Activated naive CD8-positive, alpha-beta T cell treated with anti-CD3 and anti-CD28 coated beads, Interleukin-2, amount 50 U/mL, for 24 hours (primary cell): ENCODE results near the gene ZZZ3.
"Not testable (repeated sequence)": the region's sequence is repeated elsewhere in the genome, so short reads cannot be mapped to it uniquely, and the experiment has no call there.

Source experiments
- ATAC-seq: fragments of 150-1000 bp; cut with Tn5 transposase; one replicate; pipeline ENCODE4 v1.10.0; 2021
- DNase-seq: peaks from one replicate; pipeline ENCODE4 v3.0.0; 2021
- H3K27ac Mint-ChIP-seq: one replicate; pipeline ENCODE4 v1.8.0; 2021; ENCODE audit warnings: mild to moderate bottlenecking, mixed read lengths
- H3K27me3 Mint-ChIP-seq: one replicate; pipeline ENCODE4 v1.8.0; 2021; ENCODE audit warnings: mixed read lengths
- H3K36me3 Mint-ChIP-seq: one replicate; pipeline ENCODE4 v1.8.0; 2021; ENCODE audit warnings: low read depth, mixed read lengths
- H3K4me1 Mint-ChIP-seq: one replicate; pipeline ENCODE4 v1.8.0; 2021; ENCODE audit warnings: mixed read lengths
- H3K4me3 Mint-ChIP-seq: one replicate; pipeline ENCODE4 v1.8.0; 2021; ENCODE audit warnings: mild to moderate bottlenecking, moderate library complexity, mixed read lengths
- H3K9me3 Mint-ChIP-seq: one replicate; pipeline ENCODE4 v1.8.0; 2021; ENCODE audit warnings: mixed read lengths

Gene ZZZ3

DNA sequence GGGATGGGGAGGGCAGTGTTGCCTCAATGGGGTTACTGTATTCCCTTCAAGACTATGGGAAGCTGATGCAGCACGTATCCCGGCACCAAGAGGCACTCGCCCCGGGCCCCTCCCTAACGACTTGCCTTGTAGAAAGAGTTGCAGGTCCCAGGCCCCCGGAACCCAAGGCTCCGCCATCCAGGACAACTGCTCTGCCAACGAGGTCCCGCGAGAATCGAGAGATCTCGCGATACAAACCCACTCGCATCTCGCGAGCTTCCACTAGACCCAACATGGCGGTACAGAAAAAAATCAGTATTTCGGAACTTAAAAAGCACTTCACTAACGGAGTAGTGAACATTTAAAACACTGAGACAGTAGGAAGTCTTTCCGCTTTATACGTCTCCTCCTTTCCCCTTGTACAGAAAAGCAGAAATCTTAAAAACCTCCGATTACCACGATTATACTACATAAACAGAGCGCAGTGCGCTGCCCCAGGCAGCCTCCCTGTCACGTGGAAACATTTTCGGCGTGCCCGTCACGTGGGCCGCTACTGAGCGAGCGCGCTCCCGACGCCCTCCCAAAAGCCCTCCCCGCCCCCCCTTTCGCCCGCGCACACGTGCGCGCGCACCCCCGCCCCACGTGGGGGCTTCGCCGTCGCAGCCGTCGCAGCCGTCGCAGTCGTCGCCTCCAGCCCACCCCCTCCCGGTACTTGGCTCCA, at the start of gene ZZZ3:
TSS of gene ZZZ3 (minus strand) at position 199 of the 700 bp plus-strand sequence. CDS start 49,304 bp downstream, outside the sequence.
- Mint-ChIP-seq H3K4me3 (peak within 1 kb of the TSS; percentile 97), H3K36me3 (peaks cover 10% of the 10 kb centered on the region), H3K4me1 (peaks cover 51% of the 10 kb centered on the region), H3K27me3 (no peaks in the 10 kb centered on the region), H3K27ac (peak within 1 kb of the TSS; percentile 97), H3K9me3 (no peaks in the 10 kb centered on the region)
- ATAC-seq (peak; percentile 69), DNase-seq (peak; percentile 89)

DNA sequence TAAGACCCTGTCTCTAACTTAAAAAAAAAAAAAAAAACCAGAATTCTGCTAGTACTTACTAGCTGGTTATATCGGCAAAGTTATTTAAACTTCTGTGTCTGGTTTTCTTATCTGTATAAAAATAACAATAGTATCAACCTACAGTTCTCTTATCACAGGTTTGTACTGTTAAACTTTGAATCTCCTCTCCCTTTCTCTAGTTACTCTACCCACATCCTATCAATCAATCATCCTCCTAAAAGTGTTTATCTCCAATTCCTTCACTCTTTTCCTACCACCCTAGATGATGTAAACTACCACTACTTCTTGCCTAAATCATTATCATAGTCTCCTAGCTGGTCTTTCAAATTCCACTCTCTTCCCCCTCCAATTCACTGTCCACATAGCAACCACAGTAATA, 49.6 kb upstream of the ZZZ3 start:
- Mint-ChIP-seq H3K36me3 (peaks cover 15% of the 10 kb centered on the region), H3K27me3 (no peaks in the 10 kb centered on the region), H3K9me3 (no peaks in the 10 kb centered on the region), H3K27ac (peak overlapping the region; percentile 30), H3K4me1 (no peaks in the 10 kb centered on the region), H3K4me3 (no peak overlapping the region)
- ATAC-seq (no peak), DNase-seq (no peak)

DNA sequence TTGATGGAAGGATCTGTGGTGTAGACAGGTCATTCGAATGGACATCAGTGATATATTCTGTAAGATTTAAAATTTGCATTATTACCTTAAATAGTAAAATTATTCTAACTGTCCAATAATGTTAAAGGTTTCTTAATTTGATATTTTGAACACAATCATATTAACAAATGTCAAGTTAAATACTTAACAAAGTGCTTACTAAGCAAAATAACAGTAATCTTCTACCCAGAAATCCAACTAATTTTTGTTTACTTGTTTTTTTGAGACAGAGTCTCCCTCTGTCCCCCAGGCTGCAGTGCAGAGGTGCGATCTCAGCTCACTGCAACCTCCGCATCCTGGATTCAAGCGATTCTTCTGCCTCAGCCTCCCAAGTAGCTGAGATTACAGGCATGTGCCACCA, 43.2 kb upstream of the ZZZ3 start:
- DNase-seq: no peak
- no peaks in the 10 kb centered on the region for H3K4me1 Mint-ChIP-seq
- no peak overlapping the region for H3K27ac Mint-ChIP-seq
- H3K9me3 Mint-ChIP-seq: no peaks in the 10 kb centered on the region
- no peak overlapping the region for H3K4me3 Mint-ChIP-seq
- H3K27me3 Mint-ChIP-seq: no peaks in the 10 kb centered on the region
- no peak for ATAC-seq
- H3K36me3 Mint-ChIP-seq: peaks cover 54% of the 10 kb centered on the region

DNA sequence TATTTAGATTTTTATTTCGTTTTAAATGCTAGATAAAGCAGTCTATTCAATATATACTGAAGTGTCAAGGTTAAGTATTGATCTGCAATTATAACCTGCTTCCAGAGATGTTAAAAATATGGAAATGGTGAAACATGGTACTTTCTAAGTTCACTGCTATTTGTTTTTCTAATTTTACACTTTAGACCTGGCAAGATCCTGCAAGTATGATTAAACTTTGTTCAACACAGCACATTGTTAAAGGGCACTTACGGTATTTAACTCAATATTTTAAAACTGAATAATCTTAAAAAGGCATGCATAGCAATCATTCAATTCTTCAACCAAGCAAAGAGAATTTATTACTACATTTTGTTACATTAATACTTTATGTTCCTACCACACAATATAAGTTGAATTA, 35.7 kb upstream of the ZZZ3 start:
- no peak overlapping the region for H3K4me3 Mint-ChIP-seq
- no peak for DNase-seq
- no peaks in the 10 kb centered on the region for H3K27me3 Mint-ChIP-seq
- no peak for ATAC-seq
- no peak overlapping the region for H3K27ac Mint-ChIP-seq
- no peaks in the 10 kb centered on the region for H3K4me1 Mint-ChIP-seq
- H3K9me3 Mint-ChIP-seq: no peaks in the 10 kb centered on the region
- H3K36me3 Mint-ChIP-seq: peaks cover 49% of the 10 kb centered on the region

DNA sequence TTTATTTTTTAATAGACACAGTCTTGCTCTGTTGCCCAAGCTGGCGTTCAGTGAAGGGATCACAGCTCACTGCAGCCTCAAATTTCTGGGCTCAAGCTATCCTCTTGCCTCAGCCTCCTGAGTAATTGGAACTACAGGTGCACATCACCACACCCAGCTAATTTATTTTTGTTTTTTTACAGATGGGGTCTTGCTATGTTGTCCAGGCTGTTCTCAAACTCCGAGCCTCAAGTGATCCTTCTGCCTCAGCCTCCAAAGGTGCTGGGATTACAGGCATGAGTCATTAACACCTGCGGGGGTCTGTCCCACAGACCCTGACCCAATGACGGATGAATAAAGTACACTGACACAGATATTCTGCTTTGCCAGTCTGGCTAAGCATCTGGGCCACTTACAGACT, 33.6 kb upstream of the ZZZ3 start:
- H3K36me3 Mint-ChIP-seq: peaks cover 33% of the 10 kb centered on the region
- no peak overlapping the region for H3K27ac Mint-ChIP-seq
- DNase-seq (no peak), ATAC-seq (no peak)
- no peaks in the 10 kb centered on the region for H3K4me1 Mint-ChIP-seq
- H3K4me3 Mint-ChIP-seq: no peak overlapping the region
- H3K9me3 Mint-ChIP-seq: no peaks in the 10 kb centered on the region
- no peaks in the 10 kb centered on the region for H3K27me3 Mint-ChIP-seq

DNA sequence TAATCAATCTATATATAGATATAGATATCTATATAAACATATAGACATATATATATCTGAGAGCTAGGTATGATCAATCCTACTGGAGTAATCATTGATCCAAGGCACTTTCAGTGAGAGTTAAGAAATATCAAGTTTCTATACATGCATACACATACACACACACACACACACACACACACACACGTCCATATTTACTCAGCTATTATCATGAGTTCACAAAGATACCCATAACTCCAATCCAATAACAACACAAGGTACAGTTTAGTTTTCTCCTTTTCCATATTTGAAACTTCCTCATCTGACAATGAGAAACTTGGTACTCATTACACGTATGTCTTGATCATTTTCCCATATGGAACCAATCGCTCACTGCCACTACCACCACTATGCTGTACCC, 27.3 kb upstream of the ZZZ3 start:
- no peak overlapping the region for H3K4me3 Mint-ChIP-seq
- peaks cover 25% of the 10 kb centered on the region for H3K36me3 Mint-ChIP-seq

DNA sequence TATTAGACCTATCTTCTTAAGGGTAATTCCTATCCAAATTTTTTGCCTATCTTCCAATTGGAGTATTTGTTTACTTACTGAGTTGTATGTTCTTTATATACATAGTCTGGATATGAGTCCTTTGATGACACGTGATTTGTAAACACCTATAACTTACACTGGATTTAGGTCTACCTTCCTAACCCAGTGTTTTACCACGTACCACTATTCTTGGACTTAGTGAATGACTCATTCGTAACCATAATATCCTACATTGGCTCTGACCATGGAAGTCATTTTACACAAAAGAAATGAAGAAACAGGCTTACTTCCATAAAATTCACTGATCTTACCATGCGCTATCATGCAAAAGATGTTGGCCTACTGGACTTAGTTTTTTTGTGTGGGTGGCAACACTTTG, 23.9 kb upstream of the ZZZ3 start:
- H3K4me3 Mint-ChIP-seq: no peak overlapping the region
- no peaks in the 10 kb centered on the region for H3K27me3 Mint-ChIP-seq
- H3K9me3 Mint-ChIP-seq: no peaks in the 10 kb centered on the region
- H3K36me3 Mint-ChIP-seq: peaks cover 14% of the 10 kb centered on the region
- ATAC-seq (no peak), DNase-seq (no peak)
- H3K27ac Mint-ChIP-seq: no peak overlapping the region
- H3K4me1 Mint-ChIP-seq: peaks cover 3% of the 10 kb centered on the region

More for the DNA sequence above, 27.3 kb upstream of the ZZZ3 start:
- Mint-ChIP-seq H3K9me3 (no peaks in the 10 kb centered on the region), H3K27ac (no peak overlapping the region), H3K27me3 (no peaks in the 10 kb centered on the region), H3K4me1 (peaks cover 1% of the 10 kb centered on the region)
- ATAC-seq: no peak
- DNase-seq: no peak

DNA sequence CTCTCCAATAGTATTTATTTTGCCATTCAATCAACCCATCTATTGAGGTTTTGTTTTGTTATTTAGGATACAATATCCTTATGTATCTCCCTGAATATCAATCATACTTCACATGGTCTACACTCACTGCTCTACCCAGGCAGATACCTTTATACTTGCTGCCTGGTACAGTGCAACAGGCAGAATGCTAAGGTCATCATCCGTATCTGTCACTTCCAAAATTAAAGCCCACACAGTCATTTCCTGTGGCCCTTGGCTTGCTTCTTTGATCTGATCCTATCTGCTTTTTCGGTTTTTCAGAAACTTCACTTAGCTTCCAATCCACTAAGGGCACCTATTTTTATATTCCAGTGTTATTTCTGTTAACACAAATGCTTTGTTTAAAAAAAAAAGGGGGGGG, 22.3 kb upstream of the ZZZ3 start:
- ATAC-seq (no peak), DNase-seq (no peak)
- H3K36me3 Mint-ChIP-seq: peaks cover 7% of the 10 kb centered on the region
- H3K27ac Mint-ChIP-seq: no peak overlapping the region
- no peaks in the 10 kb centered on the region for H3K27me3 Mint-ChIP-seq
- no peak overlapping the region for H3K4me3 Mint-ChIP-seq
- no peaks in the 10 kb centered on the region for H3K9me3 Mint-ChIP-seq
- peaks cover 3% of the 10 kb centered on the region for H3K4me1 Mint-ChIP-seq

DNA sequence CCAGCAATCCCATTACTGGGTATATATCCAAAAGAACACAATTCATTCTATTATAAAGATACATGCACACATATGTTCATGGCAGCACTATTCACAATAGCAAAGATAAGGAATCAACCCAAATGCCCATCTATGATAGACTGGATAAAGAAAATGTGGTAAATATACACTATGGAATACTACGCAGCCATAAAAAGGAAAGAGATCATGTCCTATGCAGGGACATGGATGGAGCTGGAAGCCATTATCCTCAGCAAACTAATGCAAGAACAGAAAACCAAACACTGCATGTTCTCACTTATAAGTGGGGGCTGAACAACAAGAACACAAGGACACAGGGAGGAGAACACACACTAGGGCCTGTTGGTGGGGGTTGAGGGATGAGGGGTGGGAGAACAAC, 17.2 kb upstream of the ZZZ3 start:
- not testable (repeated sequence) for H3K27me3 Mint-ChIP-seq, H3K27ac Mint-ChIP-seq, H3K4me3 Mint-ChIP-seq, H3K4me1 Mint-ChIP-seq, DNase-seq, H3K36me3 Mint-ChIP-seq, H3K9me3 Mint-ChIP-seq, ATAC-seq

DNA sequence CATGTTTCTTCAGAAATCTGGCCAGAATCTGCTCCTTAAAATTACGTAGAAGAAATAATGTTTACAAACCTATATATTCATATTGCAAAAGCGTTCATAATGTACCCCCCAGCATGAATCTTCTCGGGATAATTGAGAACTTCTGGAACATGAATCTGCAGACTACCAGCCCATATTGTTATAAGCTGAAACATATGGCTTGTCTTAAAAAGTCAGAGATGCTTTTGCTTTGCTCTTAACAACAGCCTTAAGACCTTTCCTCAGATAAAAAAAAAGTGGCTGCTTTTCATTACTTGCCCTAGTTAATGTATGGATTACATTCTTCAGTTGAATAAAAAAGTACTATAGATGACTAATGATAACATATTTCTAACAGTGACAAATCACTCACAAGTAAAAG, 15.0 kb upstream of the ZZZ3 start:
- H3K4me3 Mint-ChIP-seq: no peak overlapping the region
- no peak overlapping the region for H3K27ac Mint-ChIP-seq
- H3K4me1 Mint-ChIP-seq: no peaks in the 10 kb centered on the region

DNA sequence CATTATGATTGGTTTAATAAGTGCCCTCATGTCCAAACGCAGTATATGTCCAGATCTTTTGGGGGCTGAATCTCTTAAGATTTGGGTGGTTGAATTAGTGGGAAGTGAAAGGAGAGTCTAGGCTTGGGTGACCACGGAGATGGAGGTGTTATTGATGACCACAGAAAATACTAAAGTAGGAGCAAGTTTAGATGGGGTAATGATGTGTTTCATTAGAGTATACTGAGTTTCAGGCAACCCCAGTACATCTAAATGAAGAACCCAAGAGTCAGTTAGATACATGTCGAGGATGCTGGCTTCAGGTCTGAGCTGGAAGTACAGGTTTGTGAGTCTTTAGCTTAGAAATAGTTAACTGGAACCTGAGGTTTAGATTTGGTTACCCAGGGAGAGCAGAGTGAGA, 6.5 kb upstream of the ZZZ3 start:
- Mint-ChIP-seq H3K4me1 (peaks cover 5% of the 10 kb centered on the region), H3K27me3 (no peaks in the 10 kb centered on the region), H3K36me3 (peaks cover 14% of the 10 kb centered on the region), H3K27ac (no peak overlapping the region), H3K4me3 (no peak overlapping the region), H3K9me3 (no peaks in the 10 kb centered on the region)
- DNase-seq: no peak
- ATAC-seq: no peak

More for the DNA sequence above, 15.0 kb upstream of the ZZZ3 start:
- H3K9me3 Mint-ChIP-seq: no peaks in the 10 kb centered on the region
- no peaks in the 10 kb centered on the region for H3K27me3 Mint-ChIP-seq
- H3K36me3 Mint-ChIP-seq: peaks cover 14% of the 10 kb centered on the region
- ATAC-seq (no peak), DNase-seq (no peak)

DNA sequence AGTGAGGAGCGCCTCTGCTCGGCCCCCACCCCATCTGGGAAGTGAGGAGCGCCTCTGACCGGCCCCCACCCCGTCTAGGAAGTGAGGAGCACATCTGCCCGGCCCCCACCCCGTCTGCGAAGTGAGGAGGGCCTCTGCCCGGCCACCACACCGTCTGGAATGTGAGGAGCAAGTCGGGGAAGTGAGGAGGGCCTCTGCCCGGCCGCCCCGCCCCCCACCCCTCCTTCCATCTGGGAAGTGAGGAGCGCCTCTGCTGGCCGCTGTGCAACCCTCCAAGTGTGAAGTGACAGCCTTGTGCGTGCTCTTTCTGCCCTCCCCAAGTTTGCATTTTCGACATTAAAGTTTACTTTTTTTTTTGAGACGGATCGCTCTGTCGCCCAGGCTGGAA, 5.1 kb upstream of the ZZZ3 start:
- ATAC-seq (no peak), DNase-seq (no peak)
- peaks cover 13% of the 10 kb centered on the region for H3K36me3 Mint-ChIP-seq

DNA sequence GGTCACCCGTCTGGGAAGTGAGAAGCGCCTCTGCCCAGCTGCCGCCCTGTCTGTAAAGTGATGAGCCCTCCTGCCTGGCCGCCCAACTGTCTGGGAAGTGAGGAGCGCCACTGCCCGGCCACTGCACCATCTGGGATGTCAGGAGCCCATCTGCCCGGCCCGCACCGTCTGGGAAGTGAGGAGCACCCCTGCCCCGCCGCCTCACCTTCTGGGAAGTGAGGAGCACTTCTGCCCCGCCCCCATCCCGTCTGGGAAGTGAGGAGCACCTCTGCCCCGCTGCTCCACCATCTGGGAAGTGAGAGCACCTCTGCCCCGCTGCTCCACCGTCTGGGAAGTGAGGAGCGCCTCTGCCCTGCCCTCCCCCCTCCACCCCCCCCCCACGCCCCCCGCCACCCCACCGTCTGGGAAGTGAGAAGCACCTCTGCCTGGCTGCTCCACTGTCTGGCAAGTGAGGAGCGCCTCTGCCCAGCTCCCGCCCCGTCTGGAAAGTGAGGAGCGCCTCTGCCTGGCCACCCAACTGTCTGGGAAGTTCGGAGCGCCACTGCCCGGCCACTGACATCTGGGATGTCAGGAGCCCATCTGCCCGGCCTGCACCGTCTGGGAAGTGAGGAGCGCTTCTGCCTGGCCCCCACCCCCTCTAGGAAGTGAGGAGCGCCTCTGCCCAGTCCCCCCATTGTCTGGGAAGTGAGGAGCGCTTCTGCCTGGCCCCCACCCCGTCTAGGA, 4.5 kb upstream of the ZZZ3 start:
- Mint-ChIP-seq H3K27me3 (no peaks in the 10 kb centered on the region), H3K4me3 (no peak overlapping the region), H3K4me1 (peaks cover 15% of the 10 kb centered on the region), H3K36me3 (peaks cover 13% of the 10 kb centered on the region), H3K27ac (no peak overlapping the region), H3K9me3 (no peaks in the 10 kb centered on the region)
- no peak for ATAC-seq
- no peak for DNase-seq

More for the DNA sequence above, 5.1 kb upstream of the ZZZ3 start:
- Mint-ChIP-seq H3K27me3 (no peaks in the 10 kb centered on the region), H3K4me1 (peaks cover 11% of the 10 kb centered on the region), H3K9me3 (no peaks in the 10 kb centered on the region), H3K27ac (no peak overlapping the region), H3K4me3 (peak overlapping the region; percentile 50)

DNA sequence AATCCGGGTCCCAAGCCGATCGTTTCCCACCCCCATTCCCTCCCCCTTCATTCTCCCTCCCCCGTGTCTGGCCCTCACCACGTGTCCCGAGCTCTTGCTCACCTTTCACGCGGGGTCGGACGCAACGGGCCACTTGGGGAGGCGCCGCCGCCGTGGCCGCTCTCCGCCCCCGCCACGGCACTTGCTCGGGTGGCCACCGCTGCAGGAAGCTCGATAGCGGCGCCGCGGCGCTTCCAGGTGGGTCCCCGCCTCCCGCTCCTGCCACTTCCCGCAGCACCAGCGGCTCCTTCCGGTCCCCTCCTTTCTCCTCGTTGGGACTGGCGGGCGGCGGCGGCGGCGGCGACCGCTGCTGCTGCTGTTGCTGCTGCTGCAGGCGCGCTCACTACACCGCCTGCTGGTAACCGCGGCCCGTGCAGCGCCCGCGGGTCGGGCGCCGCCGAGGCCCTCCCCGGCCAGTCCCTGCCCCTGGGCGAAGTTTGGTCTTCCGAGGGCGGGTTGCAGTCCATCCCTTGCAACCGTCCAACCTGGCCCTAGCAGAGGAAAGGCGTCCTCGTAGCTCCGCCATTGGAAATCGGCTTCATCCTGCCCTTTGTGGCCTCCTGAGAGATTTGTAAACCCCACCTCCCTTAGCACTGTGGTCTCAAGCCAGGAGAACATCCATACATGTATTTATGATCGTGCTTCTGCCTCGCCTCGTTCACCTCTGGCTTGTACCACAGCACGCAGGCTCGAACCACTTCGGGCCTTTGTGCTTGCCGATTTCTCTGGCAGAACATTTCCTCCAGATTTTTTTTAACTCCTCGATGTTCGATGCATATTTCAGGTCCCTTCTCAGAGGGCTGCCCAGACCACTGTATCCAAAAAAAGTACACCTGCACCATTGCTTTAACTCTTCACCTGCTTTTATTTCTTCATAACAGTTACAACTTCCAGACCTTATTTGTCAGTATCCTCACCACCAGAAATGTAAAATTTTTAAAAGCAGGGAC, 996 bp upstream of the ZZZ3 start:
- H3K36me3 Mint-ChIP-seq: peaks cover 10% of the 10 kb centered on the region
- ATAC-seq: peak; percentile 85
- H3K9me3 Mint-ChIP-seq: no peaks in the 10 kb centered on the region
- DNase-seq: peak; percentile 91
- peak overlapping the region; percentile 97 for H3K27ac Mint-ChIP-seq
- H3K4me1 Mint-ChIP-seq: peaks cover 44% of the 10 kb centered on the region
- peak overlapping the region; percentile 97 for H3K4me3 Mint-ChIP-seq
- no peaks in the 10 kb centered on the region for H3K27me3 Mint-ChIP-seq
